H9 (cell line): ENCODE measurements around the gene TMEM221. TPM values are rescaled to one million over a fixed set of nuclear protein-coding genes. Genes with fewer than 3 reads are reported as not detected.

ENCODE experiments used
- DNase-seq: peaks from one replicate; pipeline ENCODE4 v3.0.0-alpha.2; 2017
- H2AFZ ChIP-seq: one replicate; pipeline ENCODE4 v1.6.1; 2013; ENCODE audit warnings: mild to moderate bottlenecking, low read length, control low read depth, moderate library complexity
- H2AK5ac ChIP-seq: 2 replicates; pipeline ENCODE4 v1.6.1; 2013; ENCODE audit warnings: low read length, control low read depth, mixed read lengths; ENCODE audit not compliant: insufficient read length
- H2BK120ac ChIP-seq: one replicate; pipeline ENCODE4 v1.6.1; 2013; ENCODE audit warnings: low read depth, mild to moderate bottlenecking, low read length, control low read depth, inconsistent platforms; ENCODE audit not compliant: poor library complexity, severe bottlenecking
- H2BK12ac ChIP-seq: 2 replicates; pipeline ENCODE4 v1.6.1; 2013; ENCODE audit warnings: low read length, control low read depth, mixed read lengths, low read depth; ENCODE audit not compliant: insufficient read length
- H2BK15ac ChIP-seq: 2 replicates; pipeline ENCODE4 v1.6.1; 2013; ENCODE audit warnings: low read depth, low read length, control low read depth
- H2BK20ac ChIP-seq: one replicate; pipeline ENCODE4 v1.6.1; 2013; ENCODE audit warnings: low read depth, mild to moderate bottlenecking, low read length, control low read depth, inconsistent platforms; ENCODE audit not compliant: poor library complexity, severe bottlenecking
- H2BK5ac ChIP-seq: 2 replicates; pipeline ENCODE4 v1.6.1; 2013; ENCODE audit warnings: low read length, control low read depth, mixed read lengths; ENCODE audit not compliant: insufficient read length
- H3K14ac ChIP-seq: 2 replicates; pipeline ENCODE4 v1.6.1; 2013; ENCODE audit warnings: low read length, control low read depth; ENCODE audit not compliant: insufficient read depth
- H3K18ac ChIP-seq: 2 replicates; pipeline ENCODE4 v1.6.1; 2013; ENCODE audit warnings: low read depth, mild to moderate bottlenecking, mixed read lengths, low read length, control low read depth; ENCODE audit not compliant: insufficient read length
- H3K23ac ChIP-seq: 2 replicates; pipeline ENCODE4 v1.6.1; 2013; ENCODE audit warnings: low read length, control low read depth, mixed read lengths, low read depth; ENCODE audit not compliant: insufficient read length
- H3K23me2 ChIP-seq: 2 replicates; pipeline ENCODE4 v1.6.1; 2013; ENCODE audit warnings: low read depth, mild to moderate bottlenecking, mixed read lengths, low read length, control low read depth; ENCODE audit not compliant: insufficient read length, poor library complexity, severe bottlenecking
- H3K27ac ChIP-seq: 2 replicates; pipeline ENCODE4 v1.5.1; 2013; ENCODE audit warnings: low read length, control low read depth, mixed read lengths, low read depth; ENCODE audit not compliant: insufficient read length
- H3K27me3 ChIP-seq: 2 replicates; pipeline ENCODE4 v1.6.1; 2013; ENCODE audit warnings: low read length, control low read depth, inconsistent platforms; ENCODE audit not compliant: insufficient read depth
- H3K4ac ChIP-seq: 2 replicates; pipeline ENCODE4 v1.6.1; 2013; ENCODE audit warnings: low read depth, mild to moderate bottlenecking, control low read depth, inconsistent platforms, low read length, moderate library complexity
- H3K4me1 ChIP-seq: 2 replicates; pipeline ENCODE4 v1.6.1; 2013; ENCODE audit warnings: low read length, control low read depth, inconsistent platforms; ENCODE audit not compliant: insufficient read depth
- H3K4me2 ChIP-seq: 2 replicates; pipeline ENCODE4 v1.6.1; 2013; ENCODE audit warnings: low read length, control low read depth, mixed read lengths; ENCODE audit not compliant: insufficient read length, insufficient read depth
- H3K56ac ChIP-seq: 2 replicates; pipeline ENCODE4 v1.6.1; 2013; ENCODE audit warnings: low read depth, mild to moderate bottlenecking, mixed read lengths, low read length, control low read depth; ENCODE audit not compliant: insufficient read length
- H3K79me1 ChIP-seq: 2 replicates; pipeline ENCODE4 v1.6.1; 2013; ENCODE audit warnings: low read depth, mild to moderate bottlenecking, moderate library complexity, low read length, control low read depth, inconsistent platforms; ENCODE audit not compliant: insufficient read depth, poor library complexity, severe bottlenecking
- H3K79me2 ChIP-seq: 2 replicates; pipeline ENCODE4 v1.6.1; 2013; ENCODE audit warnings: low read length, control low read depth, inconsistent platforms; ENCODE audit not compliant: insufficient read depth
- H3K9ac ChIP-seq: 2 replicates; pipeline ENCODE4 v1.6.1; 2013; ENCODE audit warnings: low read length, control low read depth, mixed read lengths; ENCODE audit not compliant: insufficient read length; ENCODE audit errors: extremely low read depth
- H3K9me3 ChIP-seq: one replicate; pipeline ENCODE4 v1.6.1; 2013; ENCODE audit warnings: low read depth, low read length, inconsistent platforms; ENCODE audit not compliant: control insufficient read depth
- H3T11ph ChIP-seq: one replicate; pipeline ENCODE4 v1.6.1; 2013; ENCODE audit warnings: mild to moderate bottlenecking, low read length, control low read depth, inconsistent platforms
- H4K20me1 ChIP-seq: one replicate; pipeline ENCODE4 v1.6.1; 2013; ENCODE audit not compliant: control insufficient read depth, insufficient read length, insufficient read depth
- H4K5ac ChIP-seq: 2 replicates; pipeline ENCODE4 v1.6.1; 2013; ENCODE audit warnings: low read depth, mild to moderate bottlenecking, mixed read lengths, low read length, control low read depth; ENCODE audit not compliant: insufficient read length
- H4K8ac ChIP-seq: replicated peaks from 2 replicates; pipeline ENCODE4 v1.6.1; 2013; ENCODE audit warnings: low read length, control low read depth, mixed read lengths, low read depth; ENCODE audit not compliant: insufficient read length
- H4K91ac ChIP-seq: 2 replicates; pipeline ENCODE4 v1.6.1; 2013; ENCODE audit warnings: low read depth, mild to moderate bottlenecking, moderate library complexity, mixed read lengths, low read length, control low read depth; ENCODE audit not compliant: insufficient read length
- H3K27ac Mint-ChIP-seq, 3 experiments: 2 replicates in 2 of 3; 3 replicates in 1 of 3; pipeline ENCODE4 v1.8.0; 2020 to 2021; ENCODE audit warnings: mixed read lengths in 3 of 3, mild to moderate bottlenecking in 1 of 3, moderate library complexity in 1 of 3
- H3K27me3 Mint-ChIP-seq: 2 replicates; pipeline ENCODE4 v1.8.0; 2021; ENCODE audit warnings: low read depth, mild to moderate bottlenecking, moderate library complexity, mixed read lengths
- H3K36me3 Mint-ChIP-seq, 3 experiments: 2 replicates in 2 of 3; 3 replicates in 1 of 3; pipeline ENCODE4 v1.8.0; 2020 to 2021; ENCODE audit warnings: low read depth in 3 of 3, mixed read lengths in 3 of 3; ENCODE audit not compliant: insufficient read depth in 1 of 3
- H3K4me1 Mint-ChIP-seq, 2 experiments: 2 replicates each; pipeline ENCODE4 v1.8.0; 2020; ENCODE audit warnings: mixed read lengths in 2 of 2
- H3K4me3 Mint-ChIP-seq, 2 experiments: 2 replicates in 1 of 2; 3 replicates in 1 of 2; pipeline ENCODE4 v1.8.0; 2020 to 2021; ENCODE audit warnings: mild to moderate bottlenecking in 2 of 2, mixed read lengths in 2 of 2, moderate library complexity in 1 of 2
- H3K9me3 Mint-ChIP-seq, 2 experiments: 2 replicates in 1 of 2; 3 replicates in 1 of 2; pipeline ENCODE4 v1.8.0; 2020; ENCODE audit warnings: mild to moderate bottlenecking in 2 of 2, mixed read lengths in 2 of 2, moderate library complexity in 1 of 2
- WGBS: extraction: QIAGEN DNeasy Blood & Tissue Kit; methylation state at CpG from one replicate; pipeline ENCODE4 v1.1.7; 2013; ENCODE audit warnings: missing lambda C conversion rate, low lambda C conversion rate, mixed read lengths; ENCODE audit not compliant: insufficient read length; ENCODE audit errors: extremely low coverage; 5-methylcytosine and 5-hydroxymethylcytosine counted together
- total RNA-seq: library from RNA; stranded (reverse); gene quantifications from 2 replicates; pipeline ENCODE4 v1.2.1, GENCODE V29; 2021
- TF ChIP-seq, protein P1 (sequence below): fragments of 200-600 bp; sonication (generic); conservative IDR thresholded peaks from 3 replicates; pipeline ENCODE4 v1.8.0; 2021; ENCODE audit warnings: antibody characterized with exemption, mild to moderate bottlenecking

The TMEM221 gene
- total RNA-seq, 1 experiment from 2014 or later, result 1.4 TPM

DNA sequence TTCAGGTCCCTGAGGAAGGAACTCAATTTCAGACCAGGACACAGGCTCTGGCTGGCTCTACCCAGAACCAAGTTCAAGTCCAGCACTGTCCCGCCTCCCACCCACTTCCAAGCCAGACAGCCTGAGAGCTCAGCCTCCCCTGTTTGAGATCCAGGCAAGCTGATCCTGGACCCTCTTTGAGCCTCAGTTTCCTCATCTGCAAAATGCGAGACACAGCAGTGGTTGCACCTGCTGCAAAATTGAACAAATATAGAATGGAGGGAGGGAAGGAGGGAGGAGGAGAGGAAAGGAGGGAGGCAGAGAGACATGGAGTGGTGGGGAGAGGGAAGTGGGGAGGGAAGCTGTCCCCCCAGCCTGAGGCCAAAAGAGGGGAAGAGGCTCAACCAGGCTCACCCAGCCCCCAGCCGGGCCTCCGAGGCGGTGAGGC lies 751 bp downstream of the TMEM221 start:
- no CpG with 5 or more reads among the region's 5 CpGs for WGBS
- H3K14ac ChIP-seq, result no peak overlapping the region
- H3K79me1 ChIP-seq, result no peaks in the 10 kb centered on the region
- no peak overlapping the region for H2AK5ac ChIP-seq
- no peak overlapping the region for H3K9ac ChIP-seq
- H2BK5ac ChIP-seq, result no peak overlapping the region
- no peak overlapping the region for H3K4ac ChIP-seq
- TF ChIP-seq, protein P1, sequence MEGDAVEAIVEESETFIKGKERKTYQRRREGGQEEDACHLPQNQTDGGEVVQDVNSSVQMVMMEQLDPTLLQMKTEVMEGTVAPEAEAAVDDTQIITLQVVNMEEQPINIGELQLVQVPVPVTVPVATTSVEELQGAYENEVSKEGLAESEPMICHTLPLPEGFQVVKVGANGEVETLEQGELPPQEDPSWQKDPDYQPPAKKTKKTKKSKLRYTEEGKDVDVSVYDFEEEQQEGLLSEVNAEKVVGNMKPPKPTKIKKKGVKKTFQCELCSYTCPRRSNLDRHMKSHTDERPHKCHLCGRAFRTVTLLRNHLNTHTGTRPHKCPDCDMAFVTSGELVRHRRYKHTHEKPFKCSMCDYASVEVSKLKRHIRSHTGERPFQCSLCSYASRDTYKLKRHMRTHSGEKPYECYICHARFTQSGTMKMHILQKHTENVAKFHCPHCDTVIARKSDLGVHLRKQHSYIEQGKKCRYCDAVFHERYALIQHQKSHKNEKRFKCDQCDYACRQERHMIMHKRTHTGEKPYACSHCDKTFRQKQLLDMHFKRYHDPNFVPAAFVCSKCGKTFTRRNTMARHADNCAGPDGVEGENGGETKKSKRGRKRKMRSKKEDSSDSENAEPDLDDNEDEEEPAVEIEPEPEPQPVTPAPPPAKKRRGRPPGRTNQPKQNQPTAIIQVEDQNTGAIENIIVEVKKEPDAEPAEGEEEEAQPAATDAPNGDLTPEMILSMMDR, result no peak
- H3K4me2 ChIP-seq, result peak overlapping the region; percentile 32
- no peaks in the 10 kb centered on the region for H3K36me3 Mint-ChIP-seq
- no peak overlapping the region for H2AFZ ChIP-seq
- H4K91ac ChIP-seq, result no peak overlapping the region
- H3K4me1 Mint-ChIP-seq, result peaks cover 2 to 5% of the 10 kb centered on the region in 2 experiments; a peak in 1 of 4 replicates
- H2BK12ac ChIP-seq, result no peak overlapping the region
- no peak overlapping the region for H4K5ac ChIP-seq
- no peaks in the 10 kb centered on the region for H3K79me2 ChIP-seq
- H3K27ac ChIP-seq, result no peak overlapping the region
- no peak overlapping the region for H4K8ac ChIP-seq
- no peak overlapping the region for H3T11ph ChIP-seq
- no peak overlapping the region for H3K27ac Mint-ChIP-seq
- H3K27me3 ChIP-seq, result peaks cover 3% of the 10 kb centered on the region; the same call in 1 of the 2 replicates
- no peak for DNase-seq
- H2BK120ac ChIP-seq, result no peak overlapping the region
- H4K20me1 ChIP-seq, result no peaks in the 10 kb centered on the region
- H3K4me3 Mint-ChIP-seq, result peak overlapping the region; percentile 54 to 79
- H3K27me3 Mint-ChIP-seq, result peaks cover 30% of the 10 kb centered on the region
- no peaks in the 10 kb centered on the region for H3K23me2 ChIP-seq
- H3K9me3 Mint-ChIP-seq, result no peaks in the 10 kb centered on the region
- no peak overlapping the region for H3K18ac ChIP-seq
- H2BK20ac ChIP-seq, result no peak overlapping the region
- H2BK15ac ChIP-seq, result no peak overlapping the region
- no peaks in the 10 kb centered on the region for H3K4me1 ChIP-seq
- H3K56ac ChIP-seq, result no peak overlapping the region
- no peaks in the 10 kb centered on the region for H3K9me3 ChIP-seq
- no peak overlapping the region for H3K23ac ChIP-seq
